HG02798 (cell line): ENCODE data around the gene MCTS1.
"Not testable (repeated sequence)": the region's sequence is repeated elsewhere in the genome, so short reads cannot be mapped to it uniquely, and the experiment has no call there.

Experiments used
- ATAC-seq: cut with Tn5 transposase; IDR thresholded peaks from one replicate; pipeline ENCODE4 v1.9.1; 2021; ENCODE audit warnings: mild to moderate bottlenecking; ENCODE audit not compliant: unreplicated experiment, poor library complexity

Gene MCTS1

GRCh38 chrX:120603707-120604360 is at the start of gene MCTS1:
Gene MCTS1 (plus strand): TSS chrX:120604101. CDS start chrX:120604237, 136 bp downstream.
- ATAC-seq: peak; percentile 96

GRCh38 chrX:120556251-120556650 is 47.6 kb upstream of the MCTS1 start:
- no peak for ATAC-seq

GRCh38 chrX:120559804-120560203 is 44.1 kb upstream of the MCTS1 start:
- no peak for ATAC-seq

GRCh38 chrX:120560405-120560841 is 43.5 kb upstream of the MCTS1 start:
- peak; percentile 48 for ATAC-seq

- ATAC-seq: peak; percentile 91
These were observed 42.9 kb upstream of the MCTS1 start, which contains the start of gene CUL4B for GRCh38 chrX:120560842-120561633. Gene CUL4B (minus strand): TSS chrX:120560962. CDS start chrX:120560638, 324 bp downstream.

- ATAC-seq: no peak
These were observed 42.0 kb upstream of the MCTS1 start for GRCh38 chrX:120561634-120562568.

GRCh38 chrX:120562569-120562926 is 41.4 kb upstream of the MCTS1 start:
- no peak for ATAC-seq

- ATAC-seq: no peak
These were observed 39.0 kb upstream of the MCTS1 start for GRCh38 chrX:120564925-120565324.

GRCh38 chrX:120566817-120567216 is 37.1 kb upstream of the MCTS1 start:
- no peak for ATAC-seq

GRCh38 chrX:120568035-120568434 is 35.9 kb upstream of the MCTS1 start:
- no peak for ATAC-seq

GRCh38 chrX:120568609-120569008 is 35.3 kb upstream of the MCTS1 start:
- no peak for ATAC-seq

- no peak for ATAC-seq
These were observed 33.8 kb upstream of the MCTS1 start for GRCh38 chrX:120570011-120570600.

- ATAC-seq: not testable (repeated sequence)
These were observed 30.1 kb upstream of the MCTS1 start for GRCh38 chrX:120573806-120574205.

GRCh38 chrX:120575379-120576114 is 28.4 kb upstream of the MCTS1 start:
- ATAC-seq: no peak

GRCh38 chrX:120585702-120586101 is 18.2 kb upstream of the MCTS1 start:
- no peak for ATAC-seq

GRCh38 chrX:120604361-120604782 is 471 bp downstream of the MCTS1 start:
- ATAC-seq: peak; percentile 68

- no peak for ATAC-seq
These were observed 8.2 kb downstream of the MCTS1 start for GRCh38 chrX:120612086-120612485.

- no peak for ATAC-seq
These were observed 10.9 kb downstream of the MCTS1 start for GRCh38 chrX:120614816-120615215.

- peak; percentile 53 for ATAC-seq
These were observed 14.2 kb downstream of the MCTS1 start for GRCh38 chrX:120617996-120618630.
